Astrocyte of the spinal cord (primary cell): ENCODE results near the gene ENO2.
A peak's percentile ranks its signal among the peaks of the same experiment; 100 is the strongest.

Source experiments
- DNase-seq: peaks from one replicate; pipeline ENCODE4 v3.0.0; 2011; ENCODE audit warnings: low read depth, low spot score
- H3K4me3 ChIP-seq: 2 replicates; pipeline ENCODE4 v1.5.1; 2011; ENCODE audit warnings: low read depth, mild to moderate bottlenecking, low read length, moderate library complexity
- in situ Hi-C: cut with HindIII; loops from 2 replicates; pipeline ENCODE4 v1.10.0; 2017; ENCODE audit warnings: low sequenced_read_pairs
- TF ChIP-seq, protein P1 (sequence below): IDR thresholded peaks from 2 replicates; pipeline ENCODE4 v1.5.1; 2012; ENCODE audit warnings: low read depth, mild to moderate bottlenecking, low read length, inconsistent platforms

ENO2 gene

DNA sequence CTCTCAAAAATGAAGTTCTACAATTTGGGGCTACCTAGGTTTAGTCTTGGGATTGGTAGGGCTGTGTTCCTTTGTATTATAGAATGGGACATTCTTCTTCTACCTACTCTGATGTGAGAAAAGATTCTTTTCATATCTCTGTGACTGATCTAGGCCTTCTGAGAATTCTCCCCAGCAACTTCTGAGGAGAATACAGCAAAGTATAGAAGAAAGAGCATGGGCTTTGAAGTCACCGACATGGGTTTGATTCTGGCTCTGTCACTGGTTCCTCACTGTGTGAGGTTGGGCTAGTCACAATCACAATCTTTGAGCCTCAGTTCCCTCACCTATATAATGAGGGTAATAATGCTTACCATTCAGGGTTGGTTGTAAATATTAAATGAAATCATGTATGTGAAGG lies 18.4 kb downstream of the ENO2 start:
- TF ChIP-seq, protein P1, sequence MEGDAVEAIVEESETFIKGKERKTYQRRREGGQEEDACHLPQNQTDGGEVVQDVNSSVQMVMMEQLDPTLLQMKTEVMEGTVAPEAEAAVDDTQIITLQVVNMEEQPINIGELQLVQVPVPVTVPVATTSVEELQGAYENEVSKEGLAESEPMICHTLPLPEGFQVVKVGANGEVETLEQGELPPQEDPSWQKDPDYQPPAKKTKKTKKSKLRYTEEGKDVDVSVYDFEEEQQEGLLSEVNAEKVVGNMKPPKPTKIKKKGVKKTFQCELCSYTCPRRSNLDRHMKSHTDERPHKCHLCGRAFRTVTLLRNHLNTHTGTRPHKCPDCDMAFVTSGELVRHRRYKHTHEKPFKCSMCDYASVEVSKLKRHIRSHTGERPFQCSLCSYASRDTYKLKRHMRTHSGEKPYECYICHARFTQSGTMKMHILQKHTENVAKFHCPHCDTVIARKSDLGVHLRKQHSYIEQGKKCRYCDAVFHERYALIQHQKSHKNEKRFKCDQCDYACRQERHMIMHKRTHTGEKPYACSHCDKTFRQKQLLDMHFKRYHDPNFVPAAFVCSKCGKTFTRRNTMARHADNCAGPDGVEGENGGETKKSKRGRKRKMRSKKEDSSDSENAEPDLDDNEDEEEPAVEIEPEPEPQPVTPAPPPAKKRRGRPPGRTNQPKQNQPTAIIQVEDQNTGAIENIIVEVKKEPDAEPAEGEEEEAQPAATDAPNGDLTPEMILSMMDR, result no peak
- no peak overlapping the region for H3K4me3 ChIP-seq
- in situ Hi-C loops, result no loop called here
- no peak for DNase-seq

DNA sequence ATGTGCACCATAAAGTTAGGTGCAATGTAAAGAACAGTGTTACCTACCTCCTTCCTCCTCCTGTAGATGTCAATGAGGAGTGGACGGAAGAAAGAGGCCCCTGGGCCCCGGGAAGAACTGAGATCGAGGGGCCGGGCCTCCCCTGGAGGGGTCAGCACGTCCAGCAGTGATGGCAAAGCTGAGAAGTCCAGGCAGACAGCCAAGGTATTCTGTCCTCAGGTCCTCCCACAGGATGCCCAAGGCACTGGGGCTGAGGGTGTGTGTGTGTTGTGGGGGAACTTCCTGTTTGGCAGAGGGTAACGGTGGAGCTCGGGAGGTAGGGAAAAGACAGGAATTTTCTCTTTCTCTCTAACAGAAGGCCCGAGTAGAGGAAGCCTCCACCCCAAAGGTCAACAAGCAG lies 19.7 kb downstream of the ENO2 start:
- TF ChIP-seq, protein P1, result no peak
- in situ Hi-C loops, result no loop called here
- DNase-seq, result peak; percentile 47
- H3K4me3 ChIP-seq, result no peak overlapping the region

DNA sequence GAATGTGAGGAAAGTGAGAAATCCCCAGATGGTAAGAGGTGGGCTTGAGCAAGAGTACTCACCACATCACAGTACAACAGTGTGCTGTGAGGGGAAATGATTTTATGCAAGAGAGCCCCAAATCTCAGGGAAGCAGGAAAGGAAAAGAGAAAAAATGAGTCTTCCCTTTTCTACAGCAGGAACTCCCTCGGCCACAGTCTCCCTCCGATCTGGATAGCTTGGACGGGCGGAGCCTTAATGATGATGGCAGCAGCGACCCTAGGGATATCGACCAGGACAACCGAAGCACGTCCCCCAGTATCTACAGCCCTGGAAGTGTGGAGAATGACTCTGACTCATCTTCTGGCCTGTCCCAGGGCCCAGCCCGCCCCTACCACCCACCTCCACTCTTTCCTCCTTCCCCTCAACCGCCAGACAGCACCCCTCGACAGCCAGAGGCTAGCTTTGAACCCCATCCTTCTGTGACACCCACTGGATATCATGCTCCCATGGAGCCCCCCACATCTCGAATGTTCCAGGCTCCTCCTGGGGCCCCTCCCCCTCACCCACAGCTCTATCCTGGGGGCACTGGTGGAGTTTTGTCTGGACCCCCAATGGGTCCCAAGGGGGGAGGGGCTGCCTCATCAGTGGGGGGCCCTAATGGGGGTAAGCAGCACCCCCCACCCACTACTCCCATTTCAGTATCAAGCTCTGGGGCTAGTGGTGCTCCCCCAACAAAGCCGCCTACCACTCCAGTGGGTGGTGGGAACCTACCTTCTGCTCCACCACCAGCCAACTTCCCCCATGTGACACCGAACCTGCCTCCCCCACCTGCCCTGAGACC lies 21.2 kb downstream of the ENO2 start:
- in situ Hi-C loops, result no loop called here
- TF ChIP-seq, protein P1, result no peak
- DNase-seq, result no peak
- no peak overlapping the region for H3K4me3 ChIP-seq

DNA sequence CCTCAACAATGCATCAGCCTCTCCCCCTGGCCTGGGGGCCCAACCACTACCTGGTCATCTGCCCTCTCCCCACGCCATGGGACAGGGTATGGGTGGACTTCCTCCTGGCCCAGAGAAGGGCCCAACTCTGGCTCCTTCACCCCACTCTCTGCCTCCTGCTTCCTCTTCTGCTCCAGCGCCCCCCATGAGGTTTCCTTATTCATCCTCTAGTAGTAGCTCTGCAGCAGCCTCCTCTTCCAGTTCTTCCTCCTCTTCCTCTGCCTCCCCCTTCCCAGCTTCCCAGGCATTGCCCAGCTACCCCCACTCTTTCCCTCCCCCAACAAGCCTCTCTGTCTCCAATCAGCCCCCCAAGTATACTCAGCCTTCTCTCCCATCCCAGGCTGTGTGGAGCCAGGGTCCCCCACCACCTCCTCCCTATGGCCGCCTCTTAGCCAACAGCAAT lies 21.8 kb downstream of the ENO2 start:
- in situ Hi-C loops, result no loop called here
- TF ChIP-seq, protein P1, result no peak
- H3K4me3 ChIP-seq, result no peak overlapping the region
- DNase-seq, result no peak

DNA sequence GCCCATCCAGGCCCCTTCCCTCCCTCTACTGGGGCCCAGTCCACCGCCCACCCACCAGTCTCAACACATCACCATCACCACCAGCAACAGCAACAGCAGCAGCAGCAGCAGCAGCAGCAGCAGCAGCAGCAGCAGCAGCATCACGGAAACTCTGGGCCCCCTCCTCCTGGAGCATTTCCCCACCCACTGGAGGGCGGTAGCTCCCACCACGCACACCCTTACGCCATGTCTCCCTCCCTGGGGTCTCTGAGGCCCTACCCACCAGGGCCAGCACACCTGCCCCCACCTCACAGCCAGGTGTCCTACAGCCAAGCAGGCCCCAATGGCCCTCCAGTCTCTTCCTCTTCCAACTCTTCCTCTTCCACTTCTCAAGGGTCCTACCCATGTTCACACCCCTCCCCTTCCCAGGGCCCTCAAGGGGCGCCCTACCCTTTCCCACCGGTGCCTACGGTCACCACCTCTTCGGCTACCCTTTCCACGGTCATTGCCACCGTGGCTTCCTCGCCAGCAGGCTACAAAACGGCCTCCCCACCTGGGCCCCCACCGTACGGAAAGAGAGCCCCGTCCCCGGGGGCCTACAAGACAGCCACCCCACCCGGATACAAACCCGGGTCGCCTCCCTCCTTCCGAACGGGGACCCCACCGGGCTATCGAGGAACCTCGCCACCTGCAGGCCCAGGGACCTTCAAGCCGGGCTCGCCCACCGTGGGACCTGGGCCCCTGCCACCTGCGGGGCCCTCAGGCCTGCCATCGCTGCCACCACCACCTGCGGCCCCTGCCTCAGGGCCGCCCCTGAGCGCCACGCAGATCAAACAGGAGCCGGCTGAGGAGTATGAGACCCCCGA lies 22.5 kb downstream of the ENO2 start:
- in situ Hi-C loops, result no loop called here
- TF ChIP-seq, protein P1, result no peak
- H3K4me3 ChIP-seq, result peak overlapping the region; percentile 50
- DNase-seq, result no peak

DNA sequence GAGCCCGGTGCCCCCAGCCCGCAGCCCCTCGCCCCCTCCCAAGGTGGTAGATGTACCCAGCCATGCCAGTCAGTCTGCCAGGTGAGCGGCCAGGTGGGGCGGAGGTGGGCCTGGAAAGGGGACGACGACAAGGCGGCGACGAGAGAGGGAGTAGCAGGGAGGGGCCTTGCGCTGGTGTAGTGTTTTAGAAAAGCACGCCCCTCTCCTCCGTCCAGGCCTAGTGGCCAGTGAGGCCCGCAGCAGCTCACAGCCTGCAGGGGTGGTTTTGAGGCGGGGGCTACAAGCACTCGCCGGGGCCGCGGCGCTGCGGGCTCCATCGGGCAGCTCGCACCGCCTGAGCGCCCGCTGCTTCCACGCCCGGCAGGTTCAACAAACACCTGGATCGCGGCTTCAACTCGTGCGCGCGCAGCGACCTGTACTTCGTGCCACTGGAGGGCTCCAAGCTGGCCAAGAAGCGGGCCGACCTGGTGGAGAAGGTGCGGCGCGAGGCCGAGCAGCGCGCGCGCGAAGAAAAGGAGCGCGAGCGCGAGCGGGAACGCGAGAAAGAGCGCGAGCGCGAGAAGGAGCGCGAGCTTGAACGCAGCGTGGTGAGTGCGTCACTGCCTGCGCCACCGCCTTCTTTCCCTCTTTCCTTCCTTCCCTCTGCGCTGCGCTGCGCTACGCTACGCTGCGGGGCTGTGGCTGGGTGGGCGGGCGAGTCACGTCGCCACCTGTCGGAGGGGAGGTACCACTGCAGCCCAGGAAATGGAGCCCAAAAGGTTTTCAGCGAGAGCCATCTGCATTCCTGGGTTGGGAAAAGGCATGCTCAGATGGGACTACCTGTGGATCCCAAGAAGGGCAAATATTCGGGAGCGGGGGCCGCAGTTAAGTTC lies 23.3 kb downstream of the ENO2 start:
- H3K4me3 ChIP-seq, result peak overlapping the region; percentile 50
- DNase-seq, result peak; percentile 95
- in situ Hi-C loops, result no loop called here
- TF ChIP-seq, protein P1, result peak; percentile 97
